GM18511 (cell line): ENCODE results near the gene GBE1.
"Not testable (repeated sequence)": the region's sequence is repeated elsewhere in the genome, so short reads cannot be mapped to it uniquely, and the experiment has no call there.

Source experiments
- ATAC-seq: cut with Tn5 transposase; IDR thresholded peaks from one replicate; pipeline ENCODE4 v1.9.1; 2021; ENCODE audit warnings: mild to moderate bottlenecking, moderate library complexity; ENCODE audit not compliant: unreplicated experiment

GBE1 gene

GRCh38 chr3:81760924-81761903, at the start of gene GBE1:
Gene GBE1, minus strand, starts transcription at chr3:81761645. Its CDS starts 128 bp downstream, at chr3:81761517.
- ATAC-seq = peak; percentile 87

GRCh38 chr3:81808900-81809299, 47.5 kb upstream of the GBE1 start:
- ATAC-seq = no peak

GRCh38 chr3:81799403-81799802, 38.0 kb upstream of the GBE1 start:
- ATAC-seq = no peak

GRCh38 chr3:81793410-81793809, 32.0 kb upstream of the GBE1 start:
- peak; percentile 46 for ATAC-seq

- ATAC-seq = no peak
Observed at GRCh38 chr3:81790117-81790516, 28.7 kb upstream of the GBE1 start.

GRCh38 chr3:81789691-81790090, 28.2 kb upstream of the GBE1 start:
- ATAC-seq = no peak

- peak; percentile 89 for ATAC-seq
Observed at GRCh38 chr3:81788610-81789009, 27.2 kb upstream of the GBE1 start.

GRCh38 chr3:81788044-81788443, 26.6 kb upstream of the GBE1 start:
- peak; percentile 42 for ATAC-seq

GRCh38 chr3:81782585-81782984, 21.1 kb upstream of the GBE1 start:
- ATAC-seq = no peak

GRCh38 chr3:81778678-81779182, 17.3 kb upstream of the GBE1 start:
- peak; percentile 79 for ATAC-seq

GRCh38 chr3:81776643-81777042, 15.2 kb upstream of the GBE1 start:
- ATAC-seq = no peak

GRCh38 chr3:81770710-81771109, 9.3 kb upstream of the GBE1 start:
- ATAC-seq = no peak

GRCh38 chr3:81769299-81769698, 7.9 kb upstream of the GBE1 start:
- no peak for ATAC-seq

GRCh38 chr3:81767250-81767859, 5.9 kb upstream of the GBE1 start:
- not testable (repeated sequence) for ATAC-seq

GRCh38 chr3:81765400-81765799, 4.0 kb upstream of the GBE1 start:
- no peak for ATAC-seq

GRCh38 chr3:81764665-81765064, 3.2 kb upstream of the GBE1 start:
- ATAC-seq = no peak

- no peak for ATAC-seq
Observed at GRCh38 chr3:81764002-81764401, 2.6 kb upstream of the GBE1 start.

GRCh38 chr3:81763001-81763400, 1.6 kb upstream of the GBE1 start:
- no peak for ATAC-seq

GRCh38 chr3:81761904-81762580, 597 bp upstream of the GBE1 start:
- ATAC-seq = no peak

GRCh38 chr3:81760215-81760614, 1.2 kb downstream of the GBE1 start:
- no peak for ATAC-seq

GRCh38 chr3:81758771-81759170, 2.7 kb downstream of the GBE1 start:
- not testable (repeated sequence) for ATAC-seq
